Uterus (tissue), 2 donors: Measurements from ENCODE around the gene ANKLE1.

Source experiments
- POLR2A ChIP-seq, 2 donors: fragments of 450-650 bp; IDR thresholded peaks; one replicate each; pipeline ENCODE4 v1.6.1; 2016; ENCODE audit warnings: antibody characterized with exemption in 2 of 2, mild to moderate bottlenecking in 1 of 2, moderate library complexity in 1 of 2
- TF ChIP-seq, protein P1 (sequence below), 4 experiments: fragments of 200-600 bp in 2 of 4; fragments of 450-650 bp in 2 of 4; sonication (generic) in 2 of 4; IDR thresholded peaks; one replicate each; pipeline ENCODE4 v1.5.1; 2016 to 2019; ENCODE audit warnings: antibody characterized with exemption in 4 of 4, mild to moderate bottlenecking in 2 of 4, moderate library complexity in 1 of 4

GRCh38 chr19:17281391-17282304 is at the start of gene ANKLE1:
- TF ChIP-seq, protein P1, sequence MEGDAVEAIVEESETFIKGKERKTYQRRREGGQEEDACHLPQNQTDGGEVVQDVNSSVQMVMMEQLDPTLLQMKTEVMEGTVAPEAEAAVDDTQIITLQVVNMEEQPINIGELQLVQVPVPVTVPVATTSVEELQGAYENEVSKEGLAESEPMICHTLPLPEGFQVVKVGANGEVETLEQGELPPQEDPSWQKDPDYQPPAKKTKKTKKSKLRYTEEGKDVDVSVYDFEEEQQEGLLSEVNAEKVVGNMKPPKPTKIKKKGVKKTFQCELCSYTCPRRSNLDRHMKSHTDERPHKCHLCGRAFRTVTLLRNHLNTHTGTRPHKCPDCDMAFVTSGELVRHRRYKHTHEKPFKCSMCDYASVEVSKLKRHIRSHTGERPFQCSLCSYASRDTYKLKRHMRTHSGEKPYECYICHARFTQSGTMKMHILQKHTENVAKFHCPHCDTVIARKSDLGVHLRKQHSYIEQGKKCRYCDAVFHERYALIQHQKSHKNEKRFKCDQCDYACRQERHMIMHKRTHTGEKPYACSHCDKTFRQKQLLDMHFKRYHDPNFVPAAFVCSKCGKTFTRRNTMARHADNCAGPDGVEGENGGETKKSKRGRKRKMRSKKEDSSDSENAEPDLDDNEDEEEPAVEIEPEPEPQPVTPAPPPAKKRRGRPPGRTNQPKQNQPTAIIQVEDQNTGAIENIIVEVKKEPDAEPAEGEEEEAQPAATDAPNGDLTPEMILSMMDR (IDR thresholded peaks at IDR 0.05): no peak
- no peak for TF ChIP-seq POLR2A (IDR thresholded peaks at IDR 0.05)
